Measurements from ENCODE around the gene MYLK3. TPM values are rescaled to one million over a fixed set of nuclear protein-coding genes. Genes with fewer than 3 reads are reported as not detected.

MYLK3 gene
- total and polyA plus RNA-seq, 7 donors = under 0.01 to 0.16 (median 0.04) TPM; not detected in 1

GRCh38 chr16:46783800-46784199, 35.7 kb upstream of the MYLK3 start:
- TF ChIP-seq POLR2A (IDR thresholded peaks at IDR 0.05) = no peak
- no peak for TF ChIP-seq CTCF (IDR thresholded peaks at IDR 0.05)
- TF ChIP-seq POLR2AphosphoS5 (IDR thresholded peaks at IDR 0.05) = no peak
- no peak for TF ChIP-seq EP300 (IDR thresholded peaks at IDR 0.05)
- no peak overlapping the region for H3K4me3 ChIP-seq
- no peaks in the 10 kb centered on the region for H3K36me3 ChIP-seq
- intact Hi-C loops (cut with DNase I) = no loop called here
- no peaks in the 10 kb centered on the region for H3K27me3 ChIP-seq
- peaks cover 0 to 3% (median 0%) of the 10 kb centered on the region in 4 donors for H3K9me3 ChIP-seq
- no peak overlapping the region for H3K27ac ChIP-seq
- DNase-seq = no peak
- 90 to 97% methylated on average over 4 of the region's 4 CpGs for WGBS, 2 donors
- no peaks in the 10 kb centered on the region for H3K4me1 ChIP-seq

DNA sequence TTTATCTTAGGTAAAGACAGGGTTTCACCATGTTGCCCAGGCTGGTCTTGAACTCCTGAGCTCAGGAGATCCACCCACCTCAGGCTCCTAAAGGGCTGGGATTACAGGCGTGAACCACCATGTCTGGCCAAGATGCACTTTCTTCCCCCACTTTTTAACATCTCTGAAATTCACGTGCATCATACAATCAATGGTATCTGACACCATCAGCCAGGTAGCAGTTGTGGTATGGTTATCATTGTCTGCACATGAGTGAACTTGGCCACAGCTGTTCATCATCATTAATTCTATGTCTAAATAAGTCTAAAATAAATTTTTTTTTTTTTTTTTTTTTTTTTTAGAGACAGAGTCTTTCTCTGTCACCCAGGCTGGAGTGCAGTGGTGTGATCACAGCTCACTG, 34.2 kb upstream of the MYLK3 start:
- Histone ChIP-seq H3K27me3 (peaks cover 0 to 4% (median 0%) of the 10 kb centered on the region in 3 donors), H3K27ac (no peak overlapping the region), H3K4me1 (no peaks in the 10 kb centered on the region), H3K9me3 (peaks cover 0 to 3% (median 0%) of the 10 kb centered on the region in 4 donors), H3K36me3 (no peaks in the 10 kb centered on the region), H3K4me3 (no peak overlapping the region)
- intact Hi-C loops (cut with DNase I) = no loop called here
- TF ChIP-seq POLR2A (IDR thresholded peaks at IDR 0.05) = no peak
- TF ChIP-seq POLR2AphosphoS5 (IDR thresholded peaks at IDR 0.05) = no peak
- TF ChIP-seq EP300 (IDR thresholded peaks at IDR 0.05) = no peak
- TF ChIP-seq CTCF (IDR thresholded peaks at IDR 0.05) = no peak
- DNase-seq = no peak
- 85% methylated on average over 2 of the region's 2 CpGs for WGBS, 2 donors

DNA sequence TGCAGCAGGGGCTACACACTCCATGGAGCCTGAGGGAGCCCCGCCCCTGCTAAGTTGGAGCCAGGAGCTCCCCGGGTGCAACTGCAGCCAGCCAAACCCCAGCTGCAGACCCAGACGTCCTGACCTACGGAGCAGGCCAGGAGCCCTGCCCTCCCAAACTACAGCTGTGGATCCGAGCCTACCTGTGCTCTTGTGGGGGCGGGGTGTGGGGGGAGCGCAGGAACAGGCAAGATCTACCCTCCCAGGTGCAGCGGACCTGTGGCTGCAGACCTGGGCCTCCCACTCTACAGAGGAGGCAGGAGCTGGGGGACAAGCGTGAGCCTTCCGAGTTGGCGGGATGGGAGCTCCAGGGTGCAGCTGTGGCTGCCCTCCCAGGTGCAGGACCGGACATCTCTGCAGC, 29.7 kb upstream of the MYLK3 start:
- WGBS, 2 donors = 87 to 91% methylated on average over 12 of the region's 12 CpGs
- Histone ChIP-seq H3K36me3 (no peaks in the 10 kb centered on the region), H3K27me3 (peaks cover 0 to 4% (median 0%) of the 10 kb centered on the region in 3 donors), H3K4me1 (no peaks in the 10 kb centered on the region), H3K9me3 (no peaks in the 10 kb centered on the region), H3K4me3 (no peak overlapping the region), H3K27ac (no peak overlapping the region)
- DNase-seq = no peak
- intact Hi-C loops (cut with DNase I) = no loop called here
- TF ChIP-seq POLR2A (IDR thresholded peaks at IDR 0.05) (no peak), EP300 (IDR thresholded peaks at IDR 0.05) (no peak), POLR2AphosphoS5 (IDR thresholded peaks at IDR 0.05) (no peak), CTCF (IDR thresholded peaks at IDR 0.05) (no peak)

GRCh38 chr16:46775214-46775613, 27.1 kb upstream of the MYLK3 start:
- peaks cover 0 to 4% (median 0%) of the 10 kb centered on the region in 3 donors for H3K27me3 ChIP-seq
- no peaks in the 10 kb centered on the region for H3K4me1 ChIP-seq
- TF ChIP-seq CTCF (IDR thresholded peaks at IDR 0.05) (no peak), EP300 (IDR thresholded peaks at IDR 0.05) (no peak), POLR2AphosphoS5 (IDR thresholded peaks at IDR 0.05) (no peak), POLR2A (IDR thresholded peaks at IDR 0.05) (no peak)
- no peak overlapping the region for H3K4me3 ChIP-seq
- 90 to 92% methylated on average over 4 of the region's 4 CpGs for WGBS, 2 donors
- H3K36me3 ChIP-seq = no peaks in the 10 kb centered on the region
- intact Hi-C loops (cut with DNase I) = no loop called here
- DNase-seq = no peak
- no peaks in the 10 kb centered on the region for H3K9me3 ChIP-seq
- H3K27ac ChIP-seq = no peak overlapping the region

DNA sequence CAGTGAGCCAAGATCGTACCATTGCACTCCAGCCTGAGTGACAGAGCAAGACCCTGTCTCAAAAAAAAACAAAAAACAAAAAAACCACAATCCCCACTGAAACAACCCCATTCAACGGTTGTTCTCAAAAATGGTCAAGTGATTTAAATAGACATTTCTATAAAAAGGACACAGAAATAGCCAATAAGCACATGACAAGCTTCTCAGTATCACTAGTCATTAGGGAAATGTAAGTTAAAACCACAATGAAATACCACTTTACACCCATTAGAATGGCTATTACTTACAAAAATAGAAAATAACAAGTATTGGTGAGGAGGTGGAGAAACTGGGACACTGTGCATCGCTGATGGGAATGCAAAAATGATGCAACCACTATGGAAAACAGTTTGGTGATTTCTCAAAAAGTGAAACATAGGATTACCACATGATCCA, 26.6 kb upstream of the MYLK3 start:
- Histone ChIP-seq H3K4me3 (no peak overlapping the region), H3K27me3 (peaks cover 0 to 4% (median 0%) of the 10 kb centered on the region in 3 donors), H3K4me1 (no peaks in the 10 kb centered on the region), H3K36me3 (no peaks in the 10 kb centered on the region), H3K27ac (no peak overlapping the region), H3K9me3 (no peaks in the 10 kb centered on the region)
- TF ChIP-seq POLR2AphosphoS5 (IDR thresholded peaks at IDR 0.05) = no peak
- no peak for TF ChIP-seq EP300 (IDR thresholded peaks at IDR 0.05)
- no peak for TF ChIP-seq POLR2A (IDR thresholded peaks at IDR 0.05)
- TF ChIP-seq CTCF (IDR thresholded peaks at IDR 0.05) = no peak
- 64 to 87% methylated on average over 3 of the region's 3 CpGs for WGBS, 2 donors
- intact Hi-C loops (cut with DNase I) = no loop called here
- DNase-seq = no peak

Measured in sigmoid colon (tissue), 7 donors.